Uterus (tissue), 2 donors: ENCODE results near the gene ABCC6.

Experiments
- CTCF ChIP-seq, 4 experiments: fragments of 200-600 bp in 2 of 4; fragments of 450-650 bp in 2 of 4; sonication (generic) in 2 of 4; IDR thresholded peaks; one replicate each; pipeline ENCODE4 v1.5.1; 2016 to 2019; ENCODE audit warnings: antibody characterized with exemption in 4 of 4, mild to moderate bottlenecking in 2 of 4, moderate library complexity in 1 of 4
- POLR2A ChIP-seq, 2 donors: fragments of 450-650 bp; IDR thresholded peaks; one replicate each; pipeline ENCODE4 v1.6.1; 2016; ENCODE audit warnings: antibody characterized with exemption in 2 of 2, mild to moderate bottlenecking in 1 of 2, moderate library complexity in 1 of 2

- TF ChIP-seq CTCF (IDR thresholded peaks at IDR 0.05) (no peak), POLR2A (IDR thresholded peaks at IDR 0.05) (no peak)
Observed at GRCh38 chr16:16136588-16136987, 86.7 kb downstream of the ABCC6 start.
